NCI-H446 (cell line): ENCODE results near the gene UBR1.
A peak's percentile ranks its signal among the peaks of the same experiment; 100 is the strongest.
"Not testable (repeated sequence)": the region's sequence is repeated elsewhere in the genome, so short reads cannot be mapped to it uniquely, and the experiment has no call there.

Experiments used
- DNase-seq, 2 experiments: peaks; one replicate each; lab custom pipeline; 2025; lab: John Stamatoyannopoulos, UW

Gene UBR1

GRCh38 chr15:43105778-43106485, at the start of gene UBR1:
Gene UBR1, minus strand, starts transcription at chr15:43106038. Its CDS starts 16 bp downstream, at chr15:43106022.
- peak; percentile 85 to 92 for DNase-seq

- DNase-seq, result no peak
Observed at GRCh38 chr15:43153269-43153668, 47.4 kb upstream of the UBR1 start.

GRCh38 chr15:43151688-43152087, 45.9 kb upstream of the UBR1 start:
- DNase-seq, result no peak

GRCh38 chr15:43150191-43150929, 44.5 kb upstream of the UBR1 start:
- DNase-seq, result no peak

GRCh38 chr15:43146184-43146583, 40.3 kb upstream of the UBR1 start:
- no peak for DNase-seq

- no peak for DNase-seq
Observed at GRCh38 chr15:43144512-43144911, 38.7 kb upstream of the UBR1 start.

GRCh38 chr15:43143203-43143941, 37.5 kb upstream of the UBR1 start:
- DNase-seq, result no peak

GRCh38 chr15:43135351-43135750, 29.5 kb upstream of the UBR1 start:
- peak in 1 of 2 experiments; percentile 2 for DNase-seq

- DNase-seq, result no peak
Observed at GRCh38 chr15:43134157-43134635, 28.4 kb upstream of the UBR1 start.

- DNase-seq, result peak in 1 of 2 experiments; percentile 19
Observed at GRCh38 chr15:43133430-43134156, 27.8 kb upstream of the UBR1 start, which contains the start of gene TMEM62. Gene TMEM62, plus strand, starts transcription at chr15:43133586. Its CDS starts 217 bp downstream, at chr15:43133803.

- DNase-seq, result no peak
Observed at GRCh38 chr15:43132830-43133429, 27.1 kb upstream of the UBR1 start.

- no peak for DNase-seq
Observed at GRCh38 chr15:43128980-43129335, 23.1 kb upstream of the UBR1 start.

- DNase-seq, result not testable (repeated sequence)
Observed at GRCh38 chr15:43128174-43128979, 22.5 kb upstream of the UBR1 start.

GRCh38 chr15:43127752-43128151, 21.9 kb upstream of the UBR1 start:
- no peak for DNase-seq

- no peak for DNase-seq
Observed at GRCh38 chr15:43126356-43126755, 20.5 kb upstream of the UBR1 start.

GRCh38 chr15:43125100-43125661, 19.3 kb upstream of the UBR1 start:
- DNase-seq, result no peak

GRCh38 chr15:43121863-43122262, 16.0 kb upstream of the UBR1 start:
- no peak for DNase-seq

GRCh38 chr15:43118829-43119228, 13.0 kb upstream of the UBR1 start:
- DNase-seq, result no peak

GRCh38 chr15:43118286-43118685, 12.4 kb upstream of the UBR1 start:
- no peak for DNase-seq

GRCh38 chr15:43111354-43111753, 5.5 kb upstream of the UBR1 start:
- DNase-seq, result no peak
